ENCODE results near the gene TUBB2B. TPM values are rescaled to one million over a fixed set of nuclear protein-coding genes. Genes with fewer than 3 reads are reported as not detected.
"Not testable (repeated sequence)": the region's sequence is repeated elsewhere in the genome, so short reads cannot be mapped to it uniquely, and the experiment has no call there.

The TUBB2B gene
- total and polyA plus RNA-seq, 7 donors, result 2.3 to 24.9 (median 12.7) TPM

DNA sequence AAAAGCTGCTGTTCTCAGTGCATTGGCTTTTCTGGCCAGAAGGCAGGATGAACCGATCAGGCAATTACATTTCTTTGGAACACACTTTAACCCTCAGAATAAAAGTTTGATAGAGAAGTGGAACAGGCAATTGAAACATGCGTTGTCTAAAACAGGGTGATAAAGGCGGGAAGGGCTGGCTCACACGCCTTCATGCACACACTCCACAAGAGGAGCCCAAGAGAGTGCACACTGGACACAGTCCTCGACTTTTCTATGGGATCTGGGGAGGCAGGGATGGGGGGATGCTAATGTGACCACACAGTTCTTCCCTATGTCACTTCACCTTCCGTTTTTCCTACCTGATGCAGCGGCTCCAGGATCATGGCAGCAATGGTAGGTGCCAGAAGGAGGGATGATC lies 39.2 kb downstream of the TUBB2B start:
- no peak for DNase-seq
- Histone ChIP-seq H3K27ac (no peak overlapping the region), H3K36me3 (no peaks in the 10 kb centered on the region), H3K4me3 (no peak overlapping the region), H3K4me1 (no peaks in the 10 kb centered on the region), H3K9me3 (no peaks in the 10 kb centered on the region), H3K27me3 (no peaks in the 10 kb centered on the region)
- no peak for TF ChIP-seq POLR2A (IDR thresholded peaks at IDR 0.05)
- no peak for TF ChIP-seq EP300 (IDR thresholded peaks at IDR 0.05)
- no peak for TF ChIP-seq POLR2AphosphoS5 (IDR thresholded peaks at IDR 0.05)
- no peak for TF ChIP-seq CTCF (IDR thresholded peaks at IDR 0.05)
- intact Hi-C loops (cut with DNase I), result no loop called here
- 76 to 80% methylated on average over 7 of the region's 7 CpGs for WGBS, 2 donors

GRCh38 chr6:3186974-3187382 lies 40.5 kb downstream of the TUBB2B start:
- Histone ChIP-seq H3K36me3 (no peaks in the 10 kb centered on the region), H3K27ac (no peak overlapping the region), H3K27me3 (no peaks in the 10 kb centered on the region), H3K4me3 (no peak overlapping the region), H3K9me3 (no peaks in the 10 kb centered on the region), H3K4me1 (no peaks in the 10 kb centered on the region)
- intact Hi-C loops (cut with DNase I), result no loop called here
- TF ChIP-seq POLR2A (IDR thresholded peaks at IDR 0.05), result no peak
- no peak for TF ChIP-seq CTCF (IDR thresholded peaks at IDR 0.05)
- no peak for TF ChIP-seq POLR2AphosphoS5 (IDR thresholded peaks at IDR 0.05)
- TF ChIP-seq EP300 (IDR thresholded peaks at IDR 0.05), result no peak
- WGBS, 2 donors, result 92 to 95% methylated on average over 3 of the region's 3 CpGs
- no peak for DNase-seq

DNA sequence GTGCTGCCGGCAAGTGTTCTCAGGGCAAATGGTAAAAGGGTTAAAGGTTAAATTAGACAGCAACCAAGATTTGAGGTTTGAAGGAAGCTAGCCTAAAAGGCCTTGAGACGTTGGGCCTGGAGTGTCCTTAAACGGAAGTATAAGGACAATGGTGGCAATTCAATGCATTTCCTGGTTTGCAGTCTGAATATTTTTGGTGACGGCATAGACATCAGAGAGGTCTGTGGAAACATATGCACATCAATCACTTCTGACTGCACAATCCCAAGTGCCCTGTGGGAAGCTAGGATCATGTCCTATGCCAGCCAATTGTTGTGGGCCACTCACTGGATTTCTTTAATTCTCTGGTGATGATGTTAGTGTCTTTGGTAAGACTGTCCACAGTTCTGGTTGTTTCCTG lies 44.4 kb downstream of the TUBB2B start:
- TF ChIP-seq POLR2AphosphoS5 (IDR thresholded peaks at IDR 0.05) (no peak), POLR2A (IDR thresholded peaks at IDR 0.05) (no peak), EP300 (IDR thresholded peaks at IDR 0.05) (no peak), CTCF (IDR thresholded peaks at IDR 0.05) (no peak)
- no peak for DNase-seq
- Histone ChIP-seq H3K9me3 (no peaks in the 10 kb centered on the region), H3K4me1 (no peaks in the 10 kb centered on the region), H3K36me3 (no peaks in the 10 kb centered on the region), H3K27ac (no peak overlapping the region), H3K4me3 (no peak overlapping the region), H3K27me3 (no peaks in the 10 kb centered on the region)
- 78 to 84% methylated on average over 4 of the region's 4 CpGs for WGBS, 2 donors
- intact Hi-C loops (cut with DNase I), result no loop called here

- Histone ChIP-seq H3K36me3 (no peaks in the 10 kb centered on the region), H3K4me3 (no peak overlapping the region), H3K9me3 (no peaks in the 10 kb centered on the region), H3K27ac (no peak overlapping the region), H3K4me1 (no peaks in the 10 kb centered on the region), H3K27me3 (no peaks in the 10 kb centered on the region)
- WGBS, 2 donors, result 79 to 88% methylated on average over 2 of the region's 2 CpGs
- intact Hi-C loops (cut with DNase I), result no loop called here
- TF ChIP-seq POLR2A (IDR thresholded peaks at IDR 0.05) (no peak), CTCF (IDR thresholded peaks at IDR 0.05) (no peak), EP300 (IDR thresholded peaks at IDR 0.05) (no peak), POLR2AphosphoS5 (IDR thresholded peaks at IDR 0.05) (no peak)
- no peak for DNase-seq
Measured at GRCh38 chr6:3181105-3181504, 46.3 kb downstream of the TUBB2B start.

GRCh38 chr6:3179945-3180344 lies 47.5 kb downstream of the TUBB2B start:
- DNase-seq; H3K27me3 ChIP-seq; H3K9me3 ChIP-seq; intact Hi-C loops (cut with DNase I); H3K4me1 ChIP-seq; H3K36me3 ChIP-seq: not testable (repeated sequence)
- peak overlapping the region in 3 of 4 donors; percentile 17 to 32 (median 27) for H3K4me3 ChIP-seq
- H3K27ac ChIP-seq, result peak overlapping the region in 1 of 4 donors; percentile 52
- 73% methylated on average over 5 of the region's 8 CpGs for WGBS, 2 donors

- DNase-seq; H3K36me3 ChIP-seq; H3K27ac ChIP-seq; H3K9me3 ChIP-seq; H3K27me3 ChIP-seq; intact Hi-C loops (cut with DNase I); H3K4me1 ChIP-seq; H3K4me3 ChIP-seq: not testable (repeated sequence)
- WGBS, 2 donors, result 33 to 83% methylated on average over 8 of the region's 8 CpGs
Measured at GRCh38 chr6:3178666-3179065, 48.8 kb downstream of the TUBB2B start.

Data from sigmoid colon (tissue), 7 donors.